SK-N-SH (cell line): ENCODE measurements around the gene POU2F1. TPM values are rescaled to one million over a fixed set of nuclear protein-coding genes. Genes with fewer than 3 reads are reported as not detected.

Source experiments
- CTCF ChIA-PET: fragments of 300-600, 350-600 bp; formaldehyde crosslinking; extraction: SDS; loops from one replicate; lab custom pipeline; 2021; lab: Yijun Ruan, JAX
- POLR2A ChIA-PET: fragments of 350-600 bp; sonication (Branson Sonifier 250); formaldehyde crosslinking; extraction: SDS; loops from one replicate; lab custom pipeline; 2020; ENCODE audit warnings: antibody characterized with exemption, inconsistent platforms; lab: Yijun Ruan, JAX
- DNase-seq: peaks from one replicate; pipeline ENCODE4 v3.0.0; 2012
- H2AFZ ChIP-seq: fragments of 200-600 bp; sonication (generic); 2 replicates; pipeline ENCODE4 v1.8.1; 2016; ENCODE audit warnings: antibody characterized with exemption, mild to moderate bottlenecking, low read depth
- H3F3A ChIP-seq: fragments of 200-600 bp; sonication (generic); replicated peaks from 2 replicates; pipeline ENCODE3; 2016; ENCODE audit warnings: antibody characterized with exemption, mild to moderate bottlenecking; ENCODE audit not compliant: insufficient read depth
- H3K27ac ChIP-seq, 2 experiments: fragments of 200-500 bp in 1 of 2; fragments of 200-600 bp in 1 of 2; sonication (Bioruptor generic) in 1 of 2; sonication (generic), shearing (Covaris generic) in 1 of 2; 2 replicates each; pipeline versions ENCODE4 v1.5.1 to v1.6.1; 2014 to 2016; ENCODE audit warnings: low read depth in 2 of 2, inconsistent platforms in 1 of 2, low read length in 1 of 2, mild to moderate bottlenecking in 1 of 2, mixed read lengths in 1 of 2
- H3K27me3 ChIP-seq: fragments of 200-600 bp; sonication (generic), shearing (Covaris generic); 2 replicates; pipeline ENCODE4 v1.6.1; 2016; ENCODE audit warnings: mixed run types; ENCODE audit not compliant: insufficient read depth
- H3K36me3 ChIP-seq, 2 experiments: fragments of 200-500 bp in 1 of 2; fragments of 200-600 bp in 1 of 2; sonication (Bioruptor generic) in 1 of 2; sonication (generic) in 1 of 2; replicated peaks in 1 of 2; 2 replicates each; pipeline versions ENCODE3 to v1.5.1; 2014 to 2016; ENCODE audit warnings: low read length in 1 of 2, mild to moderate bottlenecking in 1 of 2; ENCODE audit not compliant: insufficient read depth in 2 of 2, control insufficient read depth in 1 of 2
- H3K4me1 ChIP-seq, 2 experiments: fragments of 200-500 bp in 1 of 2; fragments of 200-600 bp in 1 of 2; sonication (Bioruptor generic) in 1 of 2; sonication (generic), shearing (Covaris generic) in 1 of 2; 2 replicates each; pipeline versions ENCODE4 v1.5.1 to v1.6.1; 2014 to 2016; ENCODE audit warnings: low read depth in 1 of 2, low read length in 1 of 2, mixed run types in 1 of 2; ENCODE audit not compliant: insufficient read depth in 2 of 2, control insufficient read depth in 1 of 2
- H3K4me2 ChIP-seq: fragments of 200-600 bp; sonication (generic), shearing (Covaris generic); 2 replicates; pipeline ENCODE4 v1.6.1; 2017; ENCODE audit warnings: mixed run types
- H3K4me3 ChIP-seq, 2 experiments: fragments of 200-500 bp in 1 of 2; fragments of 200-600 bp in 1 of 2; sonication (Bioruptor generic) in 1 of 2; sonication (generic), shearing (Covaris generic) in 1 of 2; 2 replicates each; pipeline versions ENCODE4 v1.5.1 to v1.8.1; 2014 to 2016; ENCODE audit warnings: low read depth in 2 of 2, inconsistent platforms in 1 of 2, low read length in 1 of 2, mild to moderate bottlenecking in 1 of 2, mixed read lengths in 1 of 2, moderate library complexity in 1 of 2
- H3K79me2 ChIP-seq: fragments of 200-600 bp; sonication (generic); 2 replicates; pipeline ENCODE4 v1.8.1; 2017; ENCODE audit warnings: mild to moderate bottlenecking; ENCODE audit not compliant: insufficient read depth
- H3K9ac ChIP-seq: fragments of 200-600 bp; sonication (generic); 2 replicates; pipeline ENCODE4 v1.6.1; 2017; ENCODE audit warnings: mixed run types
- H3K9me2 ChIP-seq: fragments of 200-600 bp; sonication (generic); 2 replicates; pipeline ENCODE4 v1.6.1; 2017; ENCODE audit warnings: mixed run types
- H3K9me3 ChIP-seq: fragments of 200-600 bp; sonication (generic); 2 replicates; pipeline ENCODE4 v1.6.1; 2017; ENCODE audit warnings: mixed run types, mild to moderate bottlenecking, moderate library complexity
- H4K20me1 ChIP-seq: fragments of 200-600 bp; sonication (generic); 2 replicates; pipeline ENCODE4 v1.6.1; 2017; ENCODE audit warnings: mild to moderate bottlenecking, mixed run types; ENCODE audit not compliant: insufficient read depth
- CHD2 ChIP-seq: fragments of 150-350 bp; IDR thresholded peaks from 2 replicates; pipeline ENCODE4 v1.6.1; 2018; ENCODE audit warnings: low read length; ENCODE audit not compliant: partially characterized antibody
- CTCF ChIP-seq: fragments of 200-600 bp; sonication (generic); IDR thresholded peaks from 2 replicates; pipeline ENCODE4 v1.6.1; 2017; ENCODE audit warnings: antibody characterized with exemption, mild to moderate bottlenecking, moderate library complexity
- EP300 ChIP-seq, 2 experiments: IDR thresholded peaks; 2 replicates each; pipeline versions ENCODE4 v1.4.0 to v1.6.1; 2012; ENCODE audit warnings: borderline replicate concordance in 1 of 2, low read depth in 1 of 2, low read length in 1 of 2
- EZH2phosphoT487 ChIP-seq: fragments of 200-600 bp; sonication (generic); IDR thresholded peaks from 2 replicates; pipeline ENCODE4 v1.6.1; 2017; ENCODE audit warnings: low read depth, mixed run types, mild to moderate bottlenecking, antibody characterized with exemption, moderate library complexity, borderline replicate concordance
- FOXM1 ChIP-seq: IDR thresholded peaks from 2 replicates; pipeline ENCODE4 v1.4.0; 2012; ENCODE audit warnings: low read depth, mild to moderate bottlenecking
- GABPA ChIP-seq: IDR thresholded peaks from 2 replicates; pipeline ENCODE4 v1.4.0; 2012; ENCODE audit warnings: low read depth, mild to moderate bottlenecking
- GATA2 ChIP-seq: sonication (generic); formaldehyde crosslinking; IDR thresholded peaks from 2 replicates; pipeline ENCODE4 v1.5.0; 2020; ENCODE audit warnings: mild to moderate bottlenecking, missing genetic modification reagents
- JUND ChIP-seq: IDR thresholded peaks from 2 replicates; pipeline ENCODE4 v1.4.0; 2012
- MAX ChIP-seq: IDR thresholded peaks from 2 replicates; pipeline ENCODE4 v1.4.0; 2012; ENCODE audit warnings: low read depth
- MEF2A ChIP-seq: IDR thresholded peaks from 2 replicates; pipeline ENCODE4 v1.4.0; 2012; ENCODE audit warnings: low read depth, borderline replicate concordance
- MXI1 ChIP-seq: IDR thresholded peaks from 2 replicates; pipeline ENCODE4 v1.6.1; 2012; ENCODE audit warnings: mild to moderate bottlenecking, low read depth, low read length, improper control_type of control experiment
- NFIC ChIP-seq: IDR thresholded peaks from 2 replicates; pipeline ENCODE4 v1.4.0; 2012; ENCODE audit warnings: borderline replicate concordance
- NRF1 ChIP-seq: IDR thresholded peaks from 2 replicates; pipeline ENCODE4 v1.6.1; 2012; ENCODE audit warnings: low read depth, mild to moderate bottlenecking, low read length
- PBX3 ChIP-seq: IDR thresholded peaks from 2 replicates; pipeline ENCODE4; 2012
- RFX5 ChIP-seq: IDR thresholded peaks from 2 replicates; pipeline ENCODE4 v1.6.1; 2012; ENCODE audit warnings: mild to moderate bottlenecking, improper control_type of control experiment, low read length
- SIN3A ChIP-seq: IDR thresholded peaks from 2 replicates; pipeline ENCODE4 v1.6.1; 2012; ENCODE audit warnings: low read depth, mild to moderate bottlenecking, low read length, moderate library complexity, borderline replicate concordance
- SMC3 ChIP-seq: IDR thresholded peaks from 2 replicates; pipeline ENCODE4 v1.6.1; 2012; ENCODE audit warnings: low read depth, low read length, improper control_type of control experiment
- USF1 ChIP-seq: IDR thresholded peaks from 2 replicates; pipeline ENCODE4 v1.4.0; 2012; ENCODE audit warnings: low read depth, borderline replicate concordance
- USF2 ChIP-seq: fragments of 150-350 bp; IDR thresholded peaks from 2 replicates; pipeline ENCODE4 v1.6.1; 2017; ENCODE audit warnings: antibody characterized with exemption, low read length, low read depth, borderline replicate concordance
- YY1 ChIP-seq: IDR thresholded peaks from 2 replicates; pipeline ENCODE4 v1.4.0; 2012; ENCODE audit warnings: low read depth, mild to moderate bottlenecking
- WGBS: methylation state at CpG from one replicate; pipeline ENCODE4 v1.1.6; 2017; ENCODE audit warnings: low lambda C conversion rate; 5-methylcytosine and 5-hydroxymethylcytosine counted together
- polyA plus RNA-seq, 3 experiments: library from polyadenylated mRNA; depleted of rRNA; stranded (reverse); fragments of >200 nt; gene quantifications; 2 replicates each; pipeline ENCODE4 v1.2.3, GENCODE V29; 2012

POU2F1 gene
- polyA plus RNA-seq, 1 of the 3 experiments (the other 2 are of a cell fraction) = 1.2 TPM

- TF ChIP-seq USF1 (no peak), MAX (no peak), MXI1 (no peak), RFX5 (no peak), EP300 (IDR thresholded peaks at IDR 0.05; ENCODE audit: borderline replicate concordance in 1 of 2, low read depth in 1 of 2, low read length in 1 of 2) (no peak), CHD2 (no peak), SMC3 (no peak), NRF1 (no peak)
- TF ChIP-seq, all 33 proteins: peak for 0
These were observed 42.1 kb downstream of the POU2F1 start (continued) for GRCh38 chr1:167262836-167263235.

GRCh38 chr1:167263344-167263743 is 42.7 kb downstream of the POU2F1 start:
- H3K36me3 ChIP-seq = no peaks in the 10 kb centered on the region
- no peaks in the 10 kb centered on the region for H3K27me3 ChIP-seq
- no peak for DNase-seq
- H3K79me2 ChIP-seq = peaks cover 15% of the 10 kb centered on the region; the same call in 1 of the 2 replicates
- no peaks in the 10 kb centered on the region for H3F3A ChIP-seq
- no peak overlapping the region for H3K27ac ChIP-seq
- POLR2A ChIA-PET = no interaction called here
- WGBS = over 99% methylated on average over 8 of the region's 8 CpGs
- no peak overlapping the region for H3K4me2 ChIP-seq
- TF ChIP-seq NFIC (no peak), MEF2A (no peak), MXI1 (no peak), JUND (no peak), EZH2phosphoT487 (no peak)
- CTCF ChIA-PET = interaction anchor here (1.0 to 2.9 kb wide), 3 partner anchors 9 to 206 kb away, joined by 4 to 10 read pairs (median 4); no protein-coding TSS in a partner anchor
- H3K9ac ChIP-seq = no peak overlapping the region
- H4K20me1 ChIP-seq = peaks cover 10% of the 10 kb centered on the region
- H2AFZ ChIP-seq = no peak overlapping the region
- no peak overlapping the region for H3K4me3 ChIP-seq
- peaks cover 0 to 3% of the 10 kb centered on the region in 2 experiments; a peak in 2 of 4 replicates for H3K4me1 ChIP-seq
- H3K9me2 ChIP-seq = no peaks in the 10 kb centered on the region
- no peaks in the 10 kb centered on the region for H3K9me3 ChIP-seq

- Histone ChIP-seq H3K9ac (no peak overlapping the region), H2AFZ (no peak overlapping the region), H3K27me3 (no peaks in the 10 kb centered on the region), H3K4me2 (no peak overlapping the region), H3K9me2 (no peaks in the 10 kb centered on the region), H3K79me2 (peaks cover 18% of the 10 kb centered on the region; the same call in 1 of the 2 replicates), H3K9me3 (no peaks in the 10 kb centered on the region), H4K20me1 (peaks cover 14% of the 10 kb centered on the region), H3K36me3 (no peaks in the 10 kb centered on the region), H3K4me1 (peaks cover 0 to 3% of the 10 kb centered on the region in 2 experiments; a peak in 2 of 4 replicates), H3K4me3 (no peak overlapping the region), H3F3A (no peaks in the 10 kb centered on the region), H3K27ac (no peak overlapping the region)
- ChIA-PET POLR2A (no interaction called here), CTCF (interaction anchor here (1.1 to 6.4 kb wide), 5 partner anchors 10 to 206 kb away, joined by 3 to 110 read pairs (median 10); no protein-coding TSS in a partner anchor)
- no peak for DNase-seq
- TF ChIP-seq CTCF (no peak), GATA2 (CRISPR knock-in tag) (no peak), MXI1 (no peak), JUND (no peak), CHD2 (no peak), SIN3A (no peak), YY1 (no peak), FOXM1 (no peak), PBX3 (no peak), USF2 (no peak), GABPA (no peak), EZH2phosphoT487 (no peak)
These were observed 43.3 kb downstream of the POU2F1 start for GRCh38 chr1:167263819-167264464.
